Neural cell (in vitro differentiated cells): ENCODE measurements around the gene TAC3.

Source experiments
- CTCF ChIP-seq: fragments of 450-650 bp; IDR thresholded peaks from 2 replicates; pipeline ENCODE4 v1.5.1; 2014; ENCODE audit warnings: antibody characterized with exemption, mild to moderate bottlenecking, moderate library complexity; ENCODE audit not compliant: poor library complexity, severe bottlenecking
- EP300 ChIP-seq: fragments of 450-650 bp; conservative IDR thresholded peaks from 2 replicates; pipeline ENCODE4 v1.6.1; 2014; ENCODE audit warnings: antibody characterized with exemption, mild to moderate bottlenecking, moderate library complexity; ENCODE audit not compliant: poor library complexity, severe bottlenecking
- RAD21 ChIP-seq: fragments of 450-650 bp; conservative IDR thresholded peaks from 2 replicates; pipeline ENCODE4 v1.6.1; 2014; ENCODE audit warnings: antibody characterized with exemption, mild to moderate bottlenecking, moderate library complexity
- REST ChIP-seq: IDR thresholded peaks from 2 replicates; pipeline ENCODE4 v1.6.1; 2012; ENCODE audit warnings: borderline replicate concordance

- TF ChIP-seq CTCF (no peak), RAD21 (no peak), EP300 (no peak), REST (no peak)
Measured at GRCh38 chr12:57042695-57043094, 26.4 kb upstream of the TAC3 start.
